ENCODE results near the gene SYT5. TPM values are rescaled to one million over a fixed set of nuclear protein-coding genes. Genes with fewer than 3 reads are reported as not detected.

SYT5 gene
- total and polyA plus RNA-seq, 10 donors, result 0.06 to 1.4 (median 0.18) TPM; not detected in 6

- WGBS, 5 donors, result 72 to 84% (median 75%) methylated on average over 3 of the region's 3 CpGs
- Histone ChIP-seq H3K36me3 (no peaks in the 10 kb centered on the region), H3K4me1 (peaks cover 0 to 31% (median 14%) of the 10 kb centered on the region in 6 donors), H3K27me3 (replicated peaks in 1 of 7) (peaks cover 0 to 55% (median 0%) of the 10 kb centered on the region in 7 donors), H3K9me3 (peaks cover 0 to 24% (median 15%) of the 10 kb centered on the region in 8 donors), H3K27ac (no peak overlapping the region), H3K4me3 (no peak overlapping the region)
- TF ChIP-seq POLR2A (IDR thresholded peaks at IDR 0.05) (no peak), CTCF (IDR thresholded peaks at IDR 0.05 in 8 of 11, conservative IDR thresholded peaks at IDR 0.05 in 3 of 11) (peak in 7 of 11 experiments; percentile 10 to 50 (median 40))
- no peak for DNase-seq
- intact Hi-C loops (cut with DNase I; ENCODE audit: low total_unique reads), result no loop called here
Observed at GRCh38 chr19:55212447-55212846, 32.4 kb upstream of the SYT5 start.

GRCh38 chr19:55209693-55210472 is 29.8 kb upstream of the SYT5 start:
- H3K27me3 ChIP-seq (replicated peaks in 1 of 7), result peaks cover 0 to 58% (median 0%) of the 10 kb centered on the region in 7 donors
- H3K27ac ChIP-seq, result peak overlapping the region in 6 of 8 donors; percentile 63 to 84 (median 78)
- WGBS, 5 donors, result 65 to 72% (median 67%) methylated on average over 17 of the region's 17 CpGs
- peaks cover 0 to 31% (median 0%) of the 10 kb centered on the region in 6 donors for H3K4me1 ChIP-seq
- no peak for DNase-seq
- peaks cover 0 to 24% (median 15%) of the 10 kb centered on the region in 8 donors for H3K9me3 ChIP-seq
- H3K4me3 ChIP-seq, result peak overlapping the region in 2 of 8 donors; percentile 38 to 56
- intact Hi-C loops (cut with DNase I; ENCODE audit: low total_unique reads), result no loop called here
- TF ChIP-seq POLR2AphosphoS5 (IDR thresholded peaks at IDR 0.05) (no peak), POLR2A (IDR thresholded peaks at IDR 0.05) (no peak), CTCF (IDR thresholded peaks at IDR 0.05 in 8 of 11, conservative IDR thresholded peaks at IDR 0.05 in 3 of 11) (no peak)
- H3K36me3 ChIP-seq, result peaks cover 0 to 7% (median 0%) of the 10 kb centered on the region in 6 donors

- intact Hi-C loops (cut with DNase I; ENCODE audit: low total_unique reads), result no loop called here
- peak within 1 kb of the TSS in 7 of 8 donors; percentile 6 to 56 (median 33) for H3K4me3 ChIP-seq
- TF ChIP-seq POLR2AphosphoS5 (IDR thresholded peaks at IDR 0.05), result peak; percentile 32 to 56 (median 46)
- no peak for TF ChIP-seq POLR2A (IDR thresholded peaks at IDR 0.05)
- no peak for TF ChIP-seq CTCF (IDR thresholded peaks at IDR 0.05 in 8 of 11, conservative IDR thresholded peaks at IDR 0.05 in 3 of 11)
- no peak for DNase-seq
- H3K27me3 ChIP-seq (replicated peaks in 1 of 7), result peaks cover 0 to 59% (median 0%) of the 10 kb centered on the region in 7 donors
- peaks cover 0 to 31% (median 1%) of the 10 kb centered on the region in 6 donors for H3K4me1 ChIP-seq
- H3K36me3 ChIP-seq, result peaks cover 0 to 7% (median 0%) of the 10 kb centered on the region in 6 donors
- WGBS, 5 donors, result 42 to 54% (median 44%) methylated on average over 9 to 17 of the region's 18 CpGs
- H3K27ac ChIP-seq, result peak within 1 kb of the TSS in 6 of 8 donors; percentile 63 to 84 (median 78)
- peaks cover 0 to 23% (median 15%) of the 10 kb centered on the region in 8 donors for H3K9me3 ChIP-seq
Observed at GRCh38 chr19:55208880-55209692, 29.0 kb upstream of the SYT5 start, which contains the start of gene PTPRH. TSS of gene PTPRH (minus strand) at chr19:55209501. CDS start at chr19:55209433, 68 bp downstream.
